Endothelial cell (in vitro differentiated cells): ENCODE results near the gene RFESD. TPM values are rescaled to one million over a fixed set of nuclear protein-coding genes. Genes with fewer than 3 reads are reported as not detected.

ENCODE experiments used
- DNase-seq: peaks from one replicate; pipeline ENCODE4 v3.0.0; 2021; ENCODE audit warnings: low spot score
- H3K27ac Mint-ChIP-seq: one replicate; pipeline ENCODE4 v1.8.0; 2021; ENCODE audit warnings: mixed read lengths, inconsistent platforms; ENCODE audit not compliant: unreplicated experiment
- H3K27me3 Mint-ChIP-seq: one replicate; pipeline ENCODE4 v1.8.0; 2021; ENCODE audit warnings: mild to moderate bottlenecking, moderate library complexity, mixed read lengths, inconsistent platforms; ENCODE audit not compliant: unreplicated experiment
- H3K36me3 Mint-ChIP-seq: one replicate; pipeline ENCODE4 v1.8.0; 2021; ENCODE audit warnings: mild to moderate bottlenecking, low read depth, mixed read lengths, inconsistent platforms; ENCODE audit not compliant: unreplicated experiment
- H3K4me1 Mint-ChIP-seq: one replicate; pipeline ENCODE4 v1.8.0; 2021; ENCODE audit warnings: mild to moderate bottlenecking, mixed read lengths, inconsistent platforms; ENCODE audit not compliant: unreplicated experiment
- H3K4me3 Mint-ChIP-seq: one replicate; pipeline ENCODE4 v1.8.0; 2021; ENCODE audit warnings: mild to moderate bottlenecking, mixed read lengths, inconsistent platforms; ENCODE audit not compliant: unreplicated experiment
- H3K9me3 Mint-ChIP-seq: one replicate; pipeline ENCODE4 v1.8.0; 2021; ENCODE audit warnings: mixed read lengths, inconsistent platforms; ENCODE audit not compliant: unreplicated experiment
- total RNA-seq: library from RNA; stranded (reverse); fragmentation: NEBNext Ultra II Directional; extraction: Animal tissue kit (Norgen Biotek cat#: 25700); gene quantifications from one replicate; pipeline ENCODE4 v1.2.1, GENCODE V29; 2021; ENCODE audit not compliant: unreplicated experiment
- TF ChIP-seq, protein P1 (sequence below): fragments of 200-600 bp; sonication (generic); IDR thresholded peaks from one replicate; pipeline ENCODE4 v1.5.0; 2021; ENCODE audit warnings: antibody characterized with exemption; ENCODE audit not compliant: unreplicated experiment

Gene RFESD
- total RNA-seq, 1 donor from 2014 or later, result 0.97 TPM

GRCh38 chr5:95669985-95670384 is 23.4 kb downstream of the RFESD start:
- Mint-ChIP-seq H3K36me3 (no peaks in the 10 kb centered on the region), H3K27me3 (peaks cover 6% of the 10 kb centered on the region)

DNA sequence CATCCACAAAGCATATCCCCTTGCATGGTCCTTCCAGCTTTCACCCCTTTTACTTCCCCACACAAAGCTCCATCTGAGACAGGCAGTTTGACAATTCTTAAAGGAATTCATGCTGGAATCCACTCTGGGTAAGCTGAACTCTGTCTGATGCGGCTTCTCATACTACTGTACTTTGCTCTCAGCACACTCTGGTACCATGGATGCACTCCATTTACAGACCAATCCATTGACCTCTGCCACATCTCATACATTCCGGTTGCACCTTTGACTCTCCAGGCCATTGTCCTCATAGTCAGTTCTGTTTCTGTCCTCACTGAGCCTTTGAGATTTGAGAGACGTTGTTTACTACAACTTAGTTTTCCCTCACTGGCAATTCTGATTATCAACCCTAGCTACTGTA is 24.0 kb downstream of the RFESD start:
- Mint-ChIP-seq H3K27me3 (peaks cover 6% of the 10 kb centered on the region), H3K9me3 (no peaks in the 10 kb centered on the region), H3K27ac (no peak overlapping the region), H3K36me3 (no peaks in the 10 kb centered on the region), H3K4me1 (peaks cover 35% of the 10 kb centered on the region), H3K4me3 (no peak overlapping the region)
- DNase-seq, result no peak
- TF ChIP-seq, protein P1, sequence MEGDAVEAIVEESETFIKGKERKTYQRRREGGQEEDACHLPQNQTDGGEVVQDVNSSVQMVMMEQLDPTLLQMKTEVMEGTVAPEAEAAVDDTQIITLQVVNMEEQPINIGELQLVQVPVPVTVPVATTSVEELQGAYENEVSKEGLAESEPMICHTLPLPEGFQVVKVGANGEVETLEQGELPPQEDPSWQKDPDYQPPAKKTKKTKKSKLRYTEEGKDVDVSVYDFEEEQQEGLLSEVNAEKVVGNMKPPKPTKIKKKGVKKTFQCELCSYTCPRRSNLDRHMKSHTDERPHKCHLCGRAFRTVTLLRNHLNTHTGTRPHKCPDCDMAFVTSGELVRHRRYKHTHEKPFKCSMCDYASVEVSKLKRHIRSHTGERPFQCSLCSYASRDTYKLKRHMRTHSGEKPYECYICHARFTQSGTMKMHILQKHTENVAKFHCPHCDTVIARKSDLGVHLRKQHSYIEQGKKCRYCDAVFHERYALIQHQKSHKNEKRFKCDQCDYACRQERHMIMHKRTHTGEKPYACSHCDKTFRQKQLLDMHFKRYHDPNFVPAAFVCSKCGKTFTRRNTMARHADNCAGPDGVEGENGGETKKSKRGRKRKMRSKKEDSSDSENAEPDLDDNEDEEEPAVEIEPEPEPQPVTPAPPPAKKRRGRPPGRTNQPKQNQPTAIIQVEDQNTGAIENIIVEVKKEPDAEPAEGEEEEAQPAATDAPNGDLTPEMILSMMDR, result no peak

More at GRCh38 chr5:95669985-95670384, 23.4 kb downstream of the RFESD start:
- H3K4me3 Mint-ChIP-seq, result no peak overlapping the region
- no peaks in the 10 kb centered on the region for H3K9me3 Mint-ChIP-seq
- H3K4me1 Mint-ChIP-seq, result peaks cover 35% of the 10 kb centered on the region
- H3K27ac Mint-ChIP-seq, result no peak overlapping the region
- DNase-seq, result no peak
- TF ChIP-seq, protein P1, result no peak

DNA sequence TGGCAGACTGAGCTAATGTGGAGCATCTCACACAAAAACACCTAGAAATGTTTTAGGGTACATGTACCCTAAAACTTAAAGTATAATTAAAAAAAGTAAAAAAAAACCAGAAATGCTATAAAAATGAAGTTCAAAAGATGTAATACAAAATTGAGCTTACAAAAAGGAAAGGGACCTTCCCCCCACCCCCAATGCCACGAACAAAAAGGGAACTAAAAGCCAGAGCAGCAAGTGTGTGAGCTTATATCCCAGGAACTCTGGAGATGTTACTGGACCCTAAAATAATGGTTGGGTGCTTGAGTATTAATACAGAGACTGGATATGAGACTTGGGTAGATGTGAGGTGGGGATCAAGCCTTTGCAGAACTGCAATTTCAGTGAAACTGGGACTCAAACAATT is 25.2 kb downstream of the RFESD start:
- Mint-ChIP-seq H3K27ac (peak overlapping the region; percentile 55), H3K4me3 (no peak overlapping the region), H3K9me3 (no peaks in the 10 kb centered on the region), H3K36me3 (no peaks in the 10 kb centered on the region), H3K27me3 (peaks cover 6% of the 10 kb centered on the region), H3K4me1 (peaks cover 35% of the 10 kb centered on the region)
- no peak for DNase-seq
- TF ChIP-seq, protein P1, result no peak

DNA sequence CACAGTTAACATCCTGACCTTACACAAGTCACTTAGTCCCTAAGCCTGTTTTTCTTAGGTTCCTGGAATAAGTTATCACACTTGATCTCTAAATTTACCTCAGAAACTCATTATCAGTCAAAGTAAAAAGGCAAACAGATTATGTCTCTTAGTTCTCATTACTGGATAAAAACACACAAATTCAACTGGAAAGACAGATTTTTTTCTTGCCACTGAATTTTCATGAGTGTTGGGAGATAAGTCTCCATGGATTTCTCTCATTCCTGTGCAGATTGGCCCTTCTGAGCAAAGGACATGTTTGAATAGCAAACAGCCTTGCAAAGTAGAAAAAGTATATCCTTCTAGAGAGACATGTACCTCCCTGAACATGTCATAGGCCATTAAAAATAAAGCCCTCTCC is 26.1 kb downstream of the RFESD start:
- TF ChIP-seq, protein P1, result no peak
- Mint-ChIP-seq H3K36me3 (no peaks in the 10 kb centered on the region), H3K4me1 (peaks cover 35% of the 10 kb centered on the region), H3K27me3 (peaks cover 6% of the 10 kb centered on the region), H3K4me3 (no peak overlapping the region), H3K9me3 (no peaks in the 10 kb centered on the region), H3K27ac (no peak overlapping the region)
- DNase-seq, result no peak

DNA sequence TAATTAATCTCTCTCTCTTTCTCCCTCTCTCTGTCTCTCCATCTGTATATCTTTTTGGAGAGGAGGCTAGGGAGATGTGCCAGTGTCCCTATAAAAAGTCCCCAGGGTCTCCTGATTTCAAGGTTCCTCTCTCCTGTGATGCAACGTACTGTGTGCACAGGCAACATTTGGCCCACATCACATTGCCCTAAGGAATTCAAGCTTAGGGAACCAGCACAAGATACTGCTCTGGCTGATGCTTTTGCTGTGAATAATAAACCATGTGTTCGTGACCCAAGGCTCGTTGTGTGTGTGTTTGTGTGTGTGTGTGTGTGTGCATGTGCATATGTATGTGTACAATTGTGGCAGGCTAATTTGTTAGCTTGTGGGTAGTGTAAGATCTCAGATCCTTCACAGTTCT is 26.5 kb downstream of the RFESD start:
- H3K9me3 Mint-ChIP-seq, result no peaks in the 10 kb centered on the region
- H3K27ac Mint-ChIP-seq, result peak overlapping the region; percentile 25
- H3K36me3 Mint-ChIP-seq, result no peaks in the 10 kb centered on the region
- no peak for DNase-seq
- TF ChIP-seq, protein P1, result no peak
- no peak overlapping the region for H3K4me3 Mint-ChIP-seq
- H3K27me3 Mint-ChIP-seq, result peaks cover 3% of the 10 kb centered on the region
- H3K4me1 Mint-ChIP-seq, result peaks cover 35% of the 10 kb centered on the region
